T-helper 22 cell (primary cell): ENCODE data around the gene APOBR.
"Not testable (repeated sequence)": the region's sequence is repeated elsewhere in the genome, so short reads cannot be mapped to it uniquely, and the experiment has no call there.

Experiments
- DNase-seq: peaks from one replicate; pipeline ENCODE4 v3.0.0-alpha.2; 2020; ENCODE audit warnings: low read depth

The APOBR gene

GRCh38 chr16:28494121-28494851 lies at the start of gene APOBR:
Gene APOBR, plus strand, starts transcription at chr16:28494643. Its CDS starts 39 bp downstream, at chr16:28494682.
- DNase-seq: peak; percentile 93

GRCh38 chr16:28446388-28446787 lies 48.1 kb upstream of the APOBR start:
- not testable (repeated sequence) for DNase-seq

GRCh38 chr16:28447081-28447480 lies 47.4 kb upstream of the APOBR start:
- DNase-seq: not testable (repeated sequence)

GRCh38 chr16:28473714-28474265 lies 20.7 kb upstream of the APOBR start:
- DNase-seq: no peak

GRCh38 chr16:28475221-28475620 lies 19.2 kb upstream of the APOBR start:
- DNase-seq: no peak

- no peak for DNase-seq
These were observed 17.0 kb upstream of the APOBR start for GRCh38 chr16:28477311-28477920.

GRCh38 chr16:28478506-28479180 lies 15.8 kb upstream of the APOBR start:
- no peak for DNase-seq

- no peak for DNase-seq
These were observed 12.4 kb upstream of the APOBR start for GRCh38 chr16:28482026-28482425.

GRCh38 chr16:28483361-28483760 lies 11.1 kb upstream of the APOBR start:
- not testable (repeated sequence) for DNase-seq

GRCh38 chr16:28486266-28486665 lies 8.2 kb upstream of the APOBR start:
- no peak for DNase-seq

- no peak for DNase-seq
These were observed 3.0 kb upstream of the APOBR start for GRCh38 chr16:28491230-28491969.

GRCh38 chr16:28491970-28492474 lies 2.4 kb upstream of the APOBR start, which contains the start of gene CLN3:
Gene CLN3, minus strand, starts transcription at chr16:28492074. Its CDS starts 315 bp downstream, at chr16:28491759.
- peak; percentile 83 for DNase-seq

GRCh38 chr16:28492511-28492910 lies 1.9 kb upstream of the APOBR start:
- no peak for DNase-seq

- no peak for DNase-seq
These were observed 803 bp downstream of the APOBR start for GRCh38 chr16:28495098-28495793.

GRCh38 chr16:28495795-28496749 lies 1.6 kb downstream of the APOBR start:
- DNase-seq: no peak

GRCh38 chr16:28496844-28497243 lies 2.4 kb downstream of the APOBR start:
- no peak for DNase-seq

GRCh38 chr16:28497386-28497785 lies 2.9 kb downstream of the APOBR start:
- no peak for DNase-seq

- DNase-seq: no peak
These were observed 3.6 kb downstream of the APOBR start for GRCh38 chr16:28497861-28498599.

GRCh38 chr16:28498666-28499381 lies 4.4 kb downstream of the APOBR start:
- DNase-seq: no peak
